ENCODE results near the gene ZNF697.

GRCh38 chr1:119590393-119590792 is 57.7 kb downstream of the ZNF697 start:
- TF ChIP-seq CTCF (IDR thresholded peaks at IDR 0.05; ENCODE audit: insufficient read depth, low read length, poor library complexity, severe bottlenecking) (no peak), EZH2phosphoT487 (conservative IDR thresholded peaks at IDR 0.05; ENCODE audit: low read length) (no peak)

Measured in SU-DHL-6 (cell line).